K562 (cell line): Measurements from ENCODE around the gene WDR13. TPM values are rescaled to one million over a fixed set of nuclear protein-coding genes. Genes with fewer than 3 reads are reported as not detected.

Experiments
- BCLAF1 ChIP-seq, 2 experiments: fragments of 450-650 bp in 1 of 2; IDR thresholded peaks; 2 replicates each; pipeline ENCODE4 v1.6.1; 2011 to 2017; ENCODE audit warnings: low read depth in 2 of 2, antibody characterized with exemption in 1 of 2, borderline replicate concordance in 1 of 2, low read length in 1 of 2, mild to moderate bottlenecking in 1 of 2, mixed read lengths in 1 of 2; ENCODE audit not compliant: control insufficient read depth in 1 of 2
- CREB3 ChIP-seq: fragments of 450-650 bp; conservative IDR thresholded peaks from 2 replicates; pipeline ENCODE4 v1.6.1; 2016; ENCODE audit warnings: missing genetic modification characterization, low read depth, mild to moderate bottlenecking, missing compliant biosample characterization, moderate library complexity
- ETV5 ChIP-seq: sonication (generic); formaldehyde crosslinking; IDR thresholded peaks from 2 replicates; pipeline ENCODE4 v1.4.0; 2020; ENCODE audit warnings: low read depth, mild to moderate bottlenecking, missing genetic modification reagents
- HDAC2 ChIP-seq: fragments of 450-650 bp; IDR thresholded peaks from 2 replicates; pipeline ENCODE4 v1.6.1; 2016; ENCODE audit warnings: mild to moderate bottlenecking
- HMGXB4 ChIP-seq: sonication (generic); formaldehyde crosslinking; IDR thresholded peaks from 2 replicates; pipeline ENCODE4 v1.8.1; 2023; ENCODE audit warnings: mild to moderate bottlenecking, missing genetic modification reagents
- HNRNPLL ChIP-seq: fragments of 200-400 bp; formaldehyde crosslinking; IDR thresholded peaks from 2 replicates; pipeline ENCODE4 v1.6.1; 2017; ENCODE audit warnings: low read length, low read depth, mild to moderate bottlenecking; ENCODE audit not compliant: poor library complexity, severe bottlenecking
- JUND ChIP-seq, 2 experiments: IDR thresholded peaks; 2 replicates in 1 of 2; 3 replicates in 1 of 2; pipeline ENCODE4 v1.6.1; 2011; ENCODE audit warnings: borderline replicate concordance in 2 of 2, low read depth in 2 of 2, low read length in 2 of 2, improper control_type of control experiment in 1 of 2, missing biosample characterization in 1 of 2, missing genetic modification characterization in 1 of 2, missing genetic modification reagents in 1 of 2
- KDM5B ChIP-seq: fragments of 200-600 bp; sonication (generic); IDR thresholded peaks from 2 replicates; pipeline ENCODE4 v1.6.1; 2012; ENCODE audit warnings: low read depth, mild to moderate bottlenecking, moderate library complexity, low read length, control low read depth, inconsistent platforms; ENCODE audit not compliant: insufficient replicate concordance
- MBD2 ChIP-seq: sonication (generic); IDR thresholded peaks from 2 replicates; pipeline ENCODE4 v1.6.1; 2016; ENCODE audit warnings: low read depth, borderline replicate concordance
- PHF20 ChIP-seq: fragments of 450-650 bp; IDR thresholded peaks from 2 replicates; pipeline ENCODE4 v1.6.1; 2018; ENCODE audit not compliant: partially characterized antibody
- SNIP1 ChIP-seq: fragments of 450-650 bp; IDR thresholded peaks from 2 replicates; pipeline ENCODE4 v1.7.1; 2017; ENCODE audit warnings: low read depth, mild to moderate bottlenecking
- TAF7 ChIP-seq: fragments of 450-650 bp; IDR thresholded peaks from 2 replicates; pipeline ENCODE4 v1.6.1; 2016; ENCODE audit warnings: missing genetic modification characterization, missing compliant biosample characterization
- ZNF592 ChIP-seq: fragments of 450-650 bp; IDR thresholded peaks from 2 replicates; pipeline ENCODE4 v1.6.1; 2017; ENCODE audit warnings: antibody characterized with exemption, mild to moderate bottlenecking
- ZNF764 ChIP-seq: fragments of 250-450 bp; sonication (Bioruptor Pico); IDR thresholded peaks from 2 replicates; pipeline ENCODE4 v1.4.0; 2020; ENCODE audit warnings: low read depth, mild to moderate bottlenecking, moderate library complexity
- polyA plus RNA-seq, 8 experiments: library from polyadenylated mRNA; depleted of rRNA in 4 of 8; stranded (reverse) in 5 of 8; unstranded in 3 of 8; fragments of >200 nt; fragmentation: Nextera tagmentation in 2 of 8; fragmentation: Illumina TruSeq in 1 of 8; extraction: Ambion mirVana in 2 of 8; extraction: Trizol in 1 of 8; gene quantifications; 2 replicates each; pipeline versions ENCODE4 v1.2.1 to v1.2.3, GENCODE V29; 2011 to 2014; ENCODE audit warnings: inconsistent platforms in 1 of 8, missing spikeins in 1 of 8
- total RNA-seq, 7 experiments: library from RNA; depleted of rRNA in 6 of 7; stranded (reverse); fragments of >200 nt in 6 of 7; fragmentation: Illumina TruSeq in 2 of 7; extraction: Trizol in 2 of 7; gene quantifications; 2 replicates each; pipeline versions ENCODE4 v1.2.1 to v1.2.3, GENCODE V29; 2011 to 2021; ENCODE audit warnings: low replicate concordance in 1 of 7

The WDR13 gene
- total and polyA plus RNA-seq, 9 of the 15 experiments (the other 6 are each of a cell fraction or from before 2014, with no cell fraction given) = 7.4 to 70.5 (median 31.4) TPM

GRCh38 chrX:48574270-48575266, 22.7 kb upstream of the WDR13 start, which contains the start of gene RBM3 (continued):
- TF ChIP-seq HDAC2 = peak; percentile 23; the same call in 1 of the 2 replicates
- TF ChIP-seq ZNF592 = peak; percentile 77
- TF ChIP-seq JUND (IDR thresholded peaks at IDR 0.05; ENCODE audit: borderline replicate concordance, low read depth, low read length) = peak; percentile 6; the same call in 1 of the 2 replicates
- TF ChIP-seq JUND (tag; IDR thresholded peaks at IDR 0.05; ENCODE audit: borderline replicate concordance, low read depth, low read length) = no peak; the same call in 2 of the 3 replicates
- peak; percentile 81 for TF ChIP-seq HNRNPLL
- TF ChIP-seq SNIP1 = no peak
- peak; percentile 75; the same call in 1 of the 2 replicates for TF ChIP-seq TAF7 (tag)
- TF ChIP-seq KDM5B = peak; percentile 71
- peak; percentile 43; the same call in 1 of the 2 replicates for TF ChIP-seq CREB3
- TF ChIP-seq MBD2 = peak; percentile 65; the same call in 1 of the 2 replicates
- no peak for TF ChIP-seq PHF20
- TF ChIP-seq ETV5 (CRISPR knock-in tag) = peak; percentile 73
- no peak for TF ChIP-seq ZNF764 (CRISPR knock-in tag)
- TF ChIP-seq HMGXB4 = no peak
- 0 out of 4 replicates have a peak, but pooled peaks of 1 of the 2 experiments have one; percentile 80 for TF ChIP-seq BCLAF1 (IDR thresholded peaks at IDR 0.05; ENCODE audit: borderline replicate concordance in 1 of 2, control insufficient read depth in 1 of 2, low read depth in 2 of 2, low read length in 1 of 2)
